ENCODE data around the gene KASH5. TPM values are rescaled to one million over a fixed set of nuclear protein-coding genes. Genes with fewer than 3 reads are reported as not detected.

Gene KASH5
- total RNA-seq, 1 experiment from 2014 or later: not detected

- DNase-seq (ENCODE audit: low spot score): peak; percentile 57
These were observed 33.2 kb downstream of the KASH5 start for GRCh38 chr19:49421039-49421877.

- DNase-seq (ENCODE audit: low spot score): no peak
These were observed 33.8 kb downstream of the KASH5 start for GRCh38 chr19:49421878-49422202.

- no peak for DNase-seq (ENCODE audit: low spot score)
These were observed 34.5 kb downstream of the KASH5 start for GRCh38 chr19:49422407-49423070.

- DNase-seq (ENCODE audit: low spot score): no peak
These were observed 35.3 kb downstream of the KASH5 start, which contains the start of gene PTH2 for GRCh38 chr19:49423071-49423984. Gene PTH2 (minus strand): TSS chr19:49423441. CDS start chr19:49423339, 102 bp downstream.

GRCh38 chr19:49423985-49424303 lies 35.9 kb downstream of the KASH5 start:
- no peak for DNase-seq (ENCODE audit: low spot score)

GRCh38 chr19:49425178-49425577 lies 37.1 kb downstream of the KASH5 start, which contains the start of gene GFY:
Gene GFY (plus strand): TSS chr19:49425388. CDS start chr19:49426431, 1,043 bp downstream.
- no peak for DNase-seq (ENCODE audit: low spot score)

GRCh38 chr19:49425922-49426592 lies 38.0 kb downstream of the KASH5 start:
- DNase-seq (ENCODE audit: low spot score): peak; percentile 56

GRCh38 chr19:49427339-49427738 lies 39.3 kb downstream of the KASH5 start:
- DNase-seq (ENCODE audit: low spot score): no peak

GRCh38 chr19:49427855-49428546 lies 40.0 kb downstream of the KASH5 start:
- no peak for DNase-seq (ENCODE audit: low spot score)

- DNase-seq (ENCODE audit: low spot score): no peak
These were observed 40.8 kb downstream of the KASH5 start for GRCh38 chr19:49428547-49429451.

GRCh38 chr19:49430172-49430677 lies 42.2 kb downstream of the KASH5 start:
- no peak for DNase-seq (ENCODE audit: low spot score)

GRCh38 chr19:49430678-49431329 lies 42.8 kb downstream of the KASH5 start:
- DNase-seq (ENCODE audit: low spot score): peak; percentile 38

- no peak for DNase-seq (ENCODE audit: low spot score)
These were observed 43.3 kb downstream of the KASH5 start for GRCh38 chr19:49431330-49431749.

- DNase-seq (ENCODE audit: low spot score): no peak
These were observed 44.4 kb downstream of the KASH5 start for GRCh38 chr19:49432141-49433073.

- DNase-seq (ENCODE audit: low spot score): no peak
These were observed 45.3 kb downstream of the KASH5 start for GRCh38 chr19:49433240-49433901.

- no peak for DNase-seq (ENCODE audit: low spot score)
These were observed 47.0 kb downstream of the KASH5 start for GRCh38 chr19:49434907-49435583.

- DNase-seq (ENCODE audit: low spot score): no peak
These were observed 47.6 kb downstream of the KASH5 start for GRCh38 chr19:49435670-49436069.

Data from HT-29 (cell line).